ENCODE results near the gene SPOPL.
"Not testable (repeated sequence)": the region's sequence is repeated elsewhere in the genome, so short reads cannot be mapped to it uniquely, and the experiment has no call there.

The SPOPL gene

GRCh38 chr2:138501425-138502254, at the start of gene SPOPL:
Gene SPOPL (plus strand): TSS chr2:138501770. CDS start chr2:138550217, 48,447 bp downstream.
- DNase-seq, result peak; percentile 91

GRCh38 chr2:138452324-138452723, 49.2 kb upstream of the SPOPL start:
- no peak for DNase-seq

GRCh38 chr2:138453815-138454214, 47.8 kb upstream of the SPOPL start:
- DNase-seq, result no peak

GRCh38 chr2:138454761-138455160, 46.8 kb upstream of the SPOPL start:
- no peak for DNase-seq

- no peak for DNase-seq
These were observed 46.3 kb upstream of the SPOPL start for GRCh38 chr2:138455275-138455674.

- no peak for DNase-seq
These were observed 45.9 kb upstream of the SPOPL start for GRCh38 chr2:138455691-138456090.

- DNase-seq, result not testable (repeated sequence)
These were observed 38.9 kb upstream of the SPOPL start for GRCh38 chr2:138462689-138463088.

GRCh38 chr2:138468617-138469016, 33.0 kb upstream of the SPOPL start:
- DNase-seq, result no peak

GRCh38 chr2:138469411-138469810, 32.2 kb upstream of the SPOPL start:
- no peak for DNase-seq

GRCh38 chr2:138470941-138471340, 30.6 kb upstream of the SPOPL start:
- DNase-seq, result no peak

GRCh38 chr2:138474100-138474825, 27.3 kb upstream of the SPOPL start:
- DNase-seq, result no peak

- no peak for DNase-seq
These were observed 26.2 kb upstream of the SPOPL start for GRCh38 chr2:138475277-138475776.

GRCh38 chr2:138476186-138476585, 25.4 kb upstream of the SPOPL start:
- no peak for DNase-seq

- no peak for DNase-seq
These were observed 24.6 kb upstream of the SPOPL start for GRCh38 chr2:138476940-138477339.

GRCh38 chr2:138482796-138483195, 18.8 kb upstream of the SPOPL start:
- DNase-seq, result not testable (repeated sequence)

GRCh38 chr2:138485019-138485418, 16.6 kb upstream of the SPOPL start:
- no peak for DNase-seq

GRCh38 chr2:138486363-138487198, 15.0 kb upstream of the SPOPL start:
- no peak for DNase-seq

- no peak for DNase-seq
These were observed 10.7 kb upstream of the SPOPL start for GRCh38 chr2:138490673-138491494.

- DNase-seq, result no peak
These were observed 10.1 kb upstream of the SPOPL start for GRCh38 chr2:138491495-138491862.

- no peak for DNase-seq
These were observed 9.4 kb upstream of the SPOPL start for GRCh38 chr2:138492160-138492559.

GRCh38 chr2:138493334-138493733, 8.2 kb upstream of the SPOPL start:
- no peak for DNase-seq

- DNase-seq, result no peak
These were observed 7.2 kb upstream of the SPOPL start for GRCh38 chr2:138494265-138494966.
